HG03558 (cell line): ENCODE results near the gene POMC.
"Not testable (repeated sequence)": the region's sequence is repeated elsewhere in the genome, so short reads cannot be mapped to it uniquely, and the experiment has no call there.

Source experiments
- ATAC-seq: cut with Tn5 transposase; IDR thresholded peaks from one replicate; pipeline ENCODE4 v1.9.1; 2021; ENCODE audit warnings: moderate number of reproducible peaks; ENCODE audit not compliant: unreplicated experiment; ENCODE audit errors: extremely low read depth

Gene POMC

GRCh38 chr2:25145803-25146202 is 22.6 kb downstream of the POMC start:
- no peak for ATAC-seq

- no peak for ATAC-seq
Observed at GRCh38 chr2:25141120-25141519, 27.3 kb downstream of the POMC start.

- ATAC-seq: not testable (repeated sequence)
Observed at GRCh38 chr2:25140535-25140934, 27.8 kb downstream of the POMC start.

GRCh38 chr2:25132693-25133092 is 35.7 kb downstream of the POMC start:
- no peak for ATAC-seq

- ATAC-seq: no peak
Observed at GRCh38 chr2:25132299-25132635, 36.1 kb downstream of the POMC start.

GRCh38 chr2:25131567-25132298 is 36.6 kb downstream of the POMC start:
- ATAC-seq: no peak

- no peak for ATAC-seq
Observed at GRCh38 chr2:25131253-25131566, 37.2 kb downstream of the POMC start.

- ATAC-seq: no peak
Observed at GRCh38 chr2:25129901-25130520, 38.4 kb downstream of the POMC start.

GRCh38 chr2:25127646-25128045 is 40.7 kb downstream of the POMC start:
- no peak for ATAC-seq

- ATAC-seq: not testable (repeated sequence)
Observed at GRCh38 chr2:25127071-25127470, 41.3 kb downstream of the POMC start.

GRCh38 chr2:25125976-25126375 is 42.4 kb downstream of the POMC start:
- no peak for ATAC-seq

GRCh38 chr2:25125189-25125588 is 43.2 kb downstream of the POMC start:
- ATAC-seq: no peak

GRCh38 chr2:25123682-25124081 is 44.7 kb downstream of the POMC start:
- no peak for ATAC-seq

- no peak for ATAC-seq
Observed at GRCh38 chr2:25122367-25122766, 46.0 kb downstream of the POMC start.

- ATAC-seq: no peak
Observed at GRCh38 chr2:25119263-25119662, 49.1 kb downstream of the POMC start.

- no peak for ATAC-seq
Observed at GRCh38 chr2:25116956-25117355, 51.4 kb downstream of the POMC start.

GRCh38 chr2:25115902-25116301 is 52.5 kb downstream of the POMC start:
- no peak for ATAC-seq

GRCh38 chr2:25115249-25115883 is 53.0 kb downstream of the POMC start:
- ATAC-seq: no peak

GRCh38 chr2:25112113-25112512 is 56.3 kb downstream of the POMC start:
- no peak for ATAC-seq
